NT2/D1 (cell line): ENCODE data around the gene CDYL.

Experiments used
- DNase-seq: peaks from one replicate; pipeline ENCODE4 v3.0.0-alpha.2; 2011; ENCODE audit warnings: low read depth, low spot score
- H3K27me3 ChIP-seq: 2 replicates; pipeline ENCODE4 v1.6.0; 2011; ENCODE audit warnings: mild to moderate bottlenecking; ENCODE audit not compliant: insufficient read length, insufficient read depth
- H3K36me3 ChIP-seq: 2 replicates; pipeline ENCODE4 v1.6.1; 2011; ENCODE audit warnings: mild to moderate bottlenecking, low read length, mixed read lengths; ENCODE audit not compliant: insufficient read depth, insufficient read length
- H3K4me1 ChIP-seq: 2 replicates; pipeline ENCODE4 v1.5.1; 2011; ENCODE audit not compliant: insufficient read depth, insufficient read length
- H3K4me3 ChIP-seq: 2 replicates; pipeline ENCODE4 v1.5.1; 2011; ENCODE audit warnings: low read depth; ENCODE audit not compliant: insufficient read length
- H3K9ac ChIP-seq: 2 replicates; pipeline ENCODE4 v1.6.0; 2011; ENCODE audit warnings: low read depth; ENCODE audit not compliant: insufficient read length
- H3K9me3 ChIP-seq: 2 replicates; pipeline ENCODE4 v1.5.1; 2011; ENCODE audit warnings: mild to moderate bottlenecking, low read length; ENCODE audit not compliant: insufficient read depth
- SUZ12 ChIP-seq: IDR thresholded peaks from 2 replicates; pipeline ENCODE4 v1.6.1; 2011; ENCODE audit not compliant: insufficient read length, insufficient read depth; ENCODE audit errors: extremely low read depth
- YY1 ChIP-seq: IDR thresholded peaks from 2 replicates; pipeline ENCODE4 v1.6.1; 2011; ENCODE audit not compliant: insufficient read length, insufficient read depth
- ZNF274 ChIP-seq: IDR thresholded peaks from 2 replicates; pipeline ENCODE4 v1.6.1; 2011; ENCODE audit warnings: mild to moderate bottlenecking, low read depth, low read length

CDYL gene

GRCh38 chr6:4947716-4948115 lies 171.5 kb downstream of the CDYL start:
- DNase-seq: no peak
- H3K27me3 ChIP-seq: no peaks in the 10 kb centered on the region
- no peak overlapping the region for H3K4me3 ChIP-seq
- peaks cover 52% of the 10 kb centered on the region for H3K36me3 ChIP-seq
- H3K9ac ChIP-seq: no peak overlapping the region
- no peaks in the 10 kb centered on the region for H3K9me3 ChIP-seq
- H3K4me1 ChIP-seq: peaks cover 12% of the 10 kb centered on the region
- TF ChIP-seq SUZ12 (no peak), YY1 (no peak), ZNF274 (no peak)

DNA sequence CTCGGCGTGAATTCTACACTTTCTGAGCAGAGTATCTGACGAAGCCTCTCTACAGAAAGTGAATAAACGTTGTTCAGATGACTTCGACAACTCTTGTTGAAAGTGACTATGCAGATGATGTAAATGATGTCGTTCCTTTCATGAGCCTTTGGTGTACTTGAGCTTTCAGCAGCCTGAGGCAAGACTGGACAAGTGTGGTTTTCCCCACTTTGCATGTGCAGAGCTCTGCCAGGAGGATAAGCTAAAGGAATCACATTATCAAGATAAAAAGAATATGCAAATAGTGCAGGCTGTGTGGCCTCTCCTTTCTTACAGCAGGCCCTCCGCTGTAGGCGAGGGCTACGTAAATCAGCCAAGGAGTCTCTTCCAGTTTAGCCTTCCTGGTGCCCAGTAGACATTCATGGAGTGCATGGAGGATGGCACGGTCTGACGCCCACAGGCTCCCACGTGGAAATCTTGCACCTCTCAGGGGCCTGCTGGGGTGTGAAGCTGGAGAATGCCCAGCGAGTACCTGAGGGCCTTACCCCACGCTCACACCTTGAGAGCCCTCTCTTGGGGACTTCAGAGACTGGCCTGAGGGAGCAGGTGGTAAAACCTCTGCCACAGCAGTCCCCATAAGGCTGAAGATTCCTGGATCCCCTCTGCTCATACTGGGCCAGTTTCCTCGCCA lies 172.7 kb downstream of the CDYL start:
- H3K4me3 ChIP-seq: no peak overlapping the region
- no peaks in the 10 kb centered on the region for H3K9me3 ChIP-seq
- peaks cover 60% of the 10 kb centered on the region for H3K36me3 ChIP-seq
- H3K4me1 ChIP-seq: peaks cover 12% of the 10 kb centered on the region
- DNase-seq: peak; percentile 43
- H3K9ac ChIP-seq: no peak overlapping the region
- no peaks in the 10 kb centered on the region for H3K27me3 ChIP-seq
- TF ChIP-seq ZNF274 (no peak), YY1 (no peak), SUZ12 (no peak)

DNA sequence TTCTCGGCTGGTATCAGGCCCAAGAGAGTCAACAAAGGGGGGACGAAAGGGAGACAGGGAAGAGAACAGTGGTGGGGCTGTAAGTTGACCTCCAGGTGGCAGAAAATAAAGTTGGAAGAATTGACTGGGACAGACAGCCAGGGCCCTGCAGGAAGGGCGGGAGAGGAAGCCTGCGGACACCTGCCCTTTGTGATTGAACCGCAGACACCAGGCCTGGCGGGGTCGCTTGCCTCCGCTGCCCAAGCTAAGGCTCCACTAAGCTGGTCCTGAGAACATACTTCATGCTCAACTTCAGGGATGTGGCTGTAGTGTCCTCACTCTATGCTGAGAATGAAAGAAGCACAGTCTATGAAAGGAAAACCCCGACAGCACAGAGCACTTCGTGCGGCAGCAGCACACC lies 173.9 kb downstream of the CDYL start:
- peaks cover 12% of the 10 kb centered on the region for H3K4me1 ChIP-seq
- H3K27me3 ChIP-seq: no peaks in the 10 kb centered on the region

GRCh38 chr6:4950836-4951533 lies 174.8 kb downstream of the CDYL start:
- H3K27me3 ChIP-seq: no peaks in the 10 kb centered on the region
- H3K4me1 ChIP-seq: peaks cover 12% of the 10 kb centered on the region
- DNase-seq: no peak
- peaks cover 56% of the 10 kb centered on the region for H3K36me3 ChIP-seq
- TF ChIP-seq YY1 (no peak), ZNF274 (no peak), SUZ12 (no peak)
- H3K9me3 ChIP-seq: no peaks in the 10 kb centered on the region
- H3K4me3 ChIP-seq: no peak overlapping the region
- no peak overlapping the region for H3K9ac ChIP-seq

More for the DNA sequence above, 173.9 kb downstream of the CDYL start:
- no peaks in the 10 kb centered on the region for H3K9me3 ChIP-seq
- peaks cover 57% of the 10 kb centered on the region for H3K36me3 ChIP-seq
- DNase-seq: no peak
- TF ChIP-seq ZNF274 (no peak), SUZ12 (no peak), YY1 (no peak)
- no peak overlapping the region for H3K9ac ChIP-seq
- H3K4me3 ChIP-seq: no peak overlapping the region

- peaks cover 47% of the 10 kb centered on the region for H3K36me3 ChIP-seq
- DNase-seq: no peak
- H3K4me3 ChIP-seq: no peak overlapping the region
- H3K9ac ChIP-seq: no peak overlapping the region
- TF ChIP-seq ZNF274 (no peak), SUZ12 (no peak)
- peaks cover 11% of the 10 kb centered on the region for H3K4me1 ChIP-seq
- no peaks in the 10 kb centered on the region for H3K9me3 ChIP-seq
- H3K27me3 ChIP-seq: no peaks in the 10 kb centered on the region
These were observed 177.2 kb downstream of the CDYL start for GRCh38 chr6:4953440-4953839.

DNA sequence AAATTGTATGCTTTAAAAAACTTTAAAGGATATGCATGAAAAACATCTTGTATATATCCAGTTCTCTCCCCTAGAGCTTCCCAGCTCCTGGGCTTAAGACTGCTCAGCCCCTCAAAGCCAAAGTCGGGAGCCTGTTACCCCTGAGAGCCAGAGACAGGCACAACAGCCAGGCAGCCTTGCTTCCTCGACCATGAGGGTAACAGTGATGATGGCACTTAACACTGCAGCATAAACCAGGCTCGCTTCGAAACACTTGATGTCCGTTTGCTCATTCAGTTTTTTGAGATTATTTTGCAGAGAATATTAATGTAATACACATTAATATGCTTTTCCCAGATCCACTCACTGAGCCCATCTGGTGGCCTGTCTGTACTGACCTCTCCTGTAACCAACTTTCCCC lies 180.4 kb downstream of the CDYL start:
- H3K9ac ChIP-seq: no peak overlapping the region
- no peak for DNase-seq

GRCh38 chr6:4957521-4958231 lies 181.5 kb downstream of the CDYL start:
- peaks cover 6% of the 10 kb centered on the region for H3K4me1 ChIP-seq
- H3K36me3 ChIP-seq: peaks cover 24% of the 10 kb centered on the region
- no peak overlapping the region for H3K9ac ChIP-seq
- H3K27me3 ChIP-seq: no peaks in the 10 kb centered on the region
- H3K9me3 ChIP-seq: no peaks in the 10 kb centered on the region
- DNase-seq: no peak
- TF ChIP-seq YY1: no peak
- no peak for TF ChIP-seq ZNF274
- TF ChIP-seq SUZ12: no peak
- no peak overlapping the region for H3K4me3 ChIP-seq

More for the DNA sequence above, 180.4 kb downstream of the CDYL start:
- no peaks in the 10 kb centered on the region for H3K27me3 ChIP-seq
- peaks cover 6% of the 10 kb centered on the region for H3K4me1 ChIP-seq
- TF ChIP-seq SUZ12 (no peak), YY1 (no peak), ZNF274 (no peak)
- H3K36me3 ChIP-seq: peaks cover 32% of the 10 kb centered on the region
- no peak overlapping the region for H3K4me3 ChIP-seq
- no peaks in the 10 kb centered on the region for H3K9me3 ChIP-seq
